Keratinocyte (primary cell): ENCODE measurements around the gene RCSD1. TPM values are rescaled to one million over a fixed set of nuclear protein-coding genes. Genes with fewer than 3 reads are reported as not detected.

Experiments used
- DNase-seq: peaks from one replicate; pipeline ENCODE4 v3.0.0-alpha.2; 2011; ENCODE audit warnings: low read depth, missing footprints, low spot score
- FAIRE-seq: peaks from 2 replicates; lab custom pipeline; 2011; peaks lifted over from hg19 to GRCh38; lab: Jason Lieb, UNC
- H2AFZ ChIP-seq: 2 replicates; pipeline ENCODE4 v1.6.0; 2012; ENCODE audit warnings: low read length, control low read depth, inconsistent platforms; ENCODE audit not compliant: control insufficient read depth
- H3K27ac ChIP-seq: 2 replicates; pipeline ENCODE4 v1.5.1; 2011; ENCODE audit warnings: low read length; ENCODE audit not compliant: control insufficient read depth, insufficient read depth
- H3K27me3 ChIP-seq: 3 replicates; pipeline ENCODE4 v1.6.0; 2011; ENCODE audit warnings: low read length; ENCODE audit not compliant: control insufficient read depth, insufficient read depth; ENCODE audit errors: extremely low read depth
- H3K36me3 ChIP-seq, 2 experiments: 2 replicates in 1 of 2; 3 replicates in 1 of 2; pipeline ENCODE4 v1.5.1; 2011; ENCODE audit warnings: low read length in 2 of 2, mild to moderate bottlenecking in 1 of 2; ENCODE audit not compliant: control insufficient read depth in 2 of 2, insufficient read depth in 2 of 2; ENCODE audit errors: extremely low read depth in 1 of 2
- H3K4me1 ChIP-seq: 3 replicates; pipeline ENCODE4 v1.5.1; 2011; ENCODE audit warnings: low read length; ENCODE audit not compliant: control insufficient read depth, insufficient read depth; ENCODE audit errors: extremely low read depth
- H3K4me2 ChIP-seq: 3 replicates; pipeline ENCODE4 v1.6.0; 2011; ENCODE audit warnings: low read depth, low read length; ENCODE audit not compliant: control insufficient read depth, insufficient read depth; ENCODE audit errors: extremely low read depth
- H3K4me3 ChIP-seq, 3 experiments: fragments of 200-600 bp in 1 of 3; sonication (generic) in 1 of 3; 2 replicates in 2 of 3; 3 replicates in 1 of 3; pipeline ENCODE4 v1.5.1; 2011 to 2016; ENCODE audit warnings: low read length in 3 of 3, mild to moderate bottlenecking in 3 of 3, control low read depth in 2 of 3, inconsistent platforms in 1 of 3, low read depth in 1 of 3, mixed read lengths in 1 of 3, mixed run types in 1 of 3, moderate library complexity in 1 of 3; ENCODE audit not compliant: control insufficient read depth in 2 of 3, insufficient read depth in 2 of 3; ENCODE audit errors: extremely low read depth in 1 of 3
- H3K79me2 ChIP-seq: 2 replicates; pipeline ENCODE4 v1.6.0; 2012; ENCODE audit warnings: low read length; ENCODE audit not compliant: control insufficient read depth, insufficient read depth
- H3K9ac ChIP-seq: 3 replicates; pipeline ENCODE4 v1.6.0; 2011; ENCODE audit warnings: low read length; ENCODE audit not compliant: control insufficient read depth, insufficient read depth; ENCODE audit errors: extremely low read depth
- H3K9me1 ChIP-seq: 3 replicates; pipeline ENCODE4 v1.6.0; 2011; ENCODE audit warnings: low read length; ENCODE audit not compliant: control insufficient read depth, insufficient read depth; ENCODE audit errors: extremely low read depth
- H3K9me3 ChIP-seq: 2 replicates; pipeline ENCODE4 v1.5.1; 2012; ENCODE audit warnings: low read depth, low read length; ENCODE audit not compliant: control insufficient read depth
- H4K20me1 ChIP-seq: 3 replicates; pipeline ENCODE4 v1.6.0; 2011; ENCODE audit warnings: low read length; ENCODE audit not compliant: control insufficient read depth, insufficient read depth; ENCODE audit errors: extremely low read depth
- CTCF ChIP-seq, 3 experiments: IDR thresholded peaks in 1 of 3; conservative IDR thresholded peaks in 1 of 3; optimal IDR thresholded peaks in 1 of 3; 2 replicates in 2 of 3; 3 replicates in 1 of 3; pipeline versions ENCODE3 to v1.5.1; 2011; ENCODE audit warnings: low read length in 3 of 3, mild to moderate bottlenecking in 3 of 3, moderate library complexity in 2 of 3, control low read depth in 1 of 3, inconsistent platforms in 1 of 3; ENCODE audit not compliant: insufficient read depth in 2 of 3; ENCODE audit errors: extremely low read depth in 1 of 3
- EZH2 ChIP-seq: IDR thresholded peaks from one replicate; pipeline ENCODE4 v1.6.1; 2012; ENCODE audit warnings: inconsistent platforms, mild to moderate bottlenecking, low read length, moderate library complexity
- dilution Hi-C: fragments of 300-500 bp; cut with MboI; formaldehyde crosslinking; loops from one replicate; pipeline ENCODE4 v1.7.0; 2020; ENCODE audit warnings: low sequenced_read_pairs; ENCODE audit not compliant: extremely low pct_ligation_motif_present
- polyA plus RNA-seq, 5 experiments: library from polyadenylated mRNA; depleted of rRNA in 3 of 5; stranded (reverse) in 3 of 5; stranded (forward) in 1 of 5; unstranded in 1 of 5; fragments of >200 nt; gene quantifications; 1 replicate in 1 of 5; 2 replicates in 3 of 5; 3 replicates in 1 of 5; pipeline versions ENCODE4 v1.2.1 to v1.2.3, GENCODE V29; 2011 to 2012; ENCODE audit warnings: missing spikeins in 2 of 5, low read depth in 1 of 5, low replicate concordance in 1 of 5

The RCSD1 gene
- polyA plus RNA-seq, 1 donor (not counting 4 experiments of a cell fraction or from before 2014, with no cell fraction given) = 0.03 TPM

GRCh38 chr1:167698313-167698712 is 68.3 kb downstream of the RCSD1 start:
- Histone ChIP-seq H3K9ac (no peak overlapping the region), H3K4me1 (no peaks in the 10 kb centered on the region), H3K4me3 (no peak overlapping the region), H3K36me3 (no peaks in the 10 kb centered on the region), H3K27ac (no peak overlapping the region), H3K9me1 (peaks cover 2% of the 10 kb centered on the region), H4K20me1 (no peaks in the 10 kb centered on the region), H3K9me3 (no peaks in the 10 kb centered on the region), H3K79me2 (no peaks in the 10 kb centered on the region), H3K4me2 (no peak overlapping the region), H3K27me3 (peaks cover 4% of the 10 kb centered on the region), H2AFZ (no peak overlapping the region)
- DNase-seq = no peak
- dilution Hi-C loops = no loop called here
- TF ChIP-seq EZH2 (no peak), CTCF (optimal IDR thresholded peaks at IDR 0.05 in 1 of 3, IDR thresholded peaks at IDR 0.05 in 1 of 3, conservative IDR thresholded peaks at IDR 0.05 in 1 of 3; ENCODE audit: extremely low read depth in 1 of 3, insufficient read depth in 2 of 3, low read length in 3 of 3) (no peak)
- FAIRE-seq = peak; percentile 46

GRCh38 chr1:167701510-167701909 is 71.5 kb downstream of the RCSD1 start:
- no peak for FAIRE-seq
- dilution Hi-C loops = no loop called here

More at GRCh38 chr1:167701510-167701909, 71.5 kb downstream of the RCSD1 start:
- Histone ChIP-seq H3K4me3 (no peak overlapping the region), H4K20me1 (no peaks in the 10 kb centered on the region), H3K27ac (no peak overlapping the region), H3K9ac (no peak overlapping the region), H3K79me2 (no peaks in the 10 kb centered on the region), H3K9me1 (no peaks in the 10 kb centered on the region), H2AFZ (no peak overlapping the region), H3K4me1 (no peaks in the 10 kb centered on the region), H3K9me3 (no peaks in the 10 kb centered on the region), H3K4me2 (no peak overlapping the region), H3K27me3 (peaks cover 10% of the 10 kb centered on the region), H3K36me3 (no peaks in the 10 kb centered on the region)
- TF ChIP-seq EZH2 = no peak
- TF ChIP-seq CTCF (optimal IDR thresholded peaks at IDR 0.05 in 1 of 3, IDR thresholded peaks at IDR 0.05 in 1 of 3, conservative IDR thresholded peaks at IDR 0.05 in 1 of 3; ENCODE audit: extremely low read depth in 1 of 3, insufficient read depth in 2 of 3, low read length in 3 of 3) = no peak
- no peak for DNase-seq
